ENCODE measurements around the gene CTNNA3.
"Not testable (repeated sequence)": the region's sequence is repeated elsewhere in the genome, so short reads cannot be mapped to it uniquely, and the experiment has no call there.

The CTNNA3 gene

DNA sequence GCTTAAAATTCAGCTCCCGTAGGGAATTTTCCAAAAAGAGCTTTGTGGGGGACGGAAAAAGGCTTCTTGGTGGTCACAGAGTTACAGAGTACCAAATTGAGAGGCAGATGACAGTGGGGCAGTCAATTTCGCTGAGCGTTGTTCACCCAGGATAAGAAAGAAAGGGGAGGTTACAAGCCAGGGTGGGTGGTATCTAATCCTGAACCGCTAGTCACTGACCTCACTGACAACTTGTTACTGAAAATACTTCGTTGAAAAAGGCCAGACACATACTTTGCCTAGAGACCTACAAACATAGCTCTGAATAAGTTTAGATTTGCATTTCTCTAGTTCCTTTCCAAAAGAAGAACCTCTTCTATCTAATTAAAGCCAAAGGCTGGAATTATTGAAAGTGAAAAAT lies at the start of gene CTNNA3:
CTNNA3 (minus strand) TSS at position 167 of the 400 bp plus-strand sequence.
- no peak for DNase-seq

DNA sequence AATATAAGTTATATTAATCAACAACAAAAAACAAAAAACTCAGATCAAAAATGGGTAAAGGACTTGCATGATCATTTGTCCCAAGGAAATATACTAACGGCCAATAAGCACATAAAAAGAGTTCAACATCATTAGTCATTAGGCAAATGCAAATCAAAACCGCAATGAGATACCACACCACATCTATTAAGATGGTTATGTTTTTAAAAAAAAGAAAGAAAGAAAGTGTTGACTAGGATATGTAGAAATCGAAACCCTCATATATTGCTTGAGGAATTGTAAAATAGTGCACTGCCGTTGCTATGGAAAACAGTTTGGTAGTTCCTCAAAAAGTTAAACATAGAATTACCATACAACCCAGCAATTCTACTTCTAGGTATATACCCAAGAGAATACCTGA lies 39.4 kb upstream of the CTNNA3 start:
- peak; percentile 13 for DNase-seq

DNA sequence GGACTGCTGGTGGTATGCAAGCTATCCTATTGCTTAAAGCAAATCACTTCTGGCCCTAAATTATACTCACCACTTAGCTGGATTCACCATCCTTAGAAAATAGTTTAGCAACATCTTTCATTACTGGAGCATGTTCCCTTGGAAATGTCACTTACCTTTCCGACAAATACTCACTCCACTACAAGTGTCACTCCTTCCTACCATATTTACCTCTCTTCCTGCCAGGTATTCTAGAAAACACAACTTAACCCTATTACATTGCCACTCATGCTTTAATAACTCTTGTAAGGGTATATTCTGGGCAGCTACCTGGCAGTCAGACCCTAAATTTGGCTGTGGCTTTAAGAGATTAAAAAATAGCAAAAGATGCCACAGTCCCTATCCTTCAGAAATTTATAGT lies 37.5 kb upstream of the CTNNA3 start:
- no peak for DNase-seq

DNA sequence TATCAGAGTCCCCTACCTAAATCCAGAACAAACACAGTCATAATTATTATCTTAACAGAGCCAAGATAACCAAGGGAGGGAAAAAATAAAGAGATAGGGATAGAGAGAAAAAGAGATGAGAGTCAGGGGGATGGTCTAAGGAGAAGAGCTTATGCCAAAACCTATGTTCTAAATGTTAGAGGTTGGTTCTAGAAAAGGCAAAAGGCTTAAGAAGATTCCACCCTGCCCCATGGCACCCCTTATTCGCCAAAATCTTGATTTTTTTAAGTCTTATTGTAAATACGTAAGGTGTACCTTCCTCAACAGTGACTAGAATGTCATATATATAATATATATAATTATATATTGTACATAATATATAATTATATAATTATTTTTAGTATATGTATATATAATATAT lies 29.6 kb upstream of the CTNNA3 start:
- no peak for DNase-seq

DNA sequence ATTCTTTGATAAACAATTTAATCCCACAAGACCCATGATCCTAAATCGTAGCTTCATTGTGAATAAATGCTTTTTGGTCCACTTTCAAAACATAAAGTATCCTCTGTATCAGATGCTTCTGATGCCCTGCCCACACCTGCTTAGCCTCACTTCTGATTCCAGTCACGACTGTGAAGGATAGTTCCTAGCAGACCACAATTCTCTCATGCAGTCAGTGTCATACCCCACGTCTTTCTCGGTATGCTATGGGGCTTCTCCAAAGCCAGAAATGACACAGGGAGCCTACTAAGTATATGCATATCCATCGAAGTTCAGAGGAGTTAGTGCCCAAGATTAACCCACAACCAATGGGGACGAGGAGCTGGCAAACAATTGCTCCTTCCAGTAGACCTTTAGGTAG lies 27.6 kb upstream of the CTNNA3 start:
- no peak for DNase-seq

DNA sequence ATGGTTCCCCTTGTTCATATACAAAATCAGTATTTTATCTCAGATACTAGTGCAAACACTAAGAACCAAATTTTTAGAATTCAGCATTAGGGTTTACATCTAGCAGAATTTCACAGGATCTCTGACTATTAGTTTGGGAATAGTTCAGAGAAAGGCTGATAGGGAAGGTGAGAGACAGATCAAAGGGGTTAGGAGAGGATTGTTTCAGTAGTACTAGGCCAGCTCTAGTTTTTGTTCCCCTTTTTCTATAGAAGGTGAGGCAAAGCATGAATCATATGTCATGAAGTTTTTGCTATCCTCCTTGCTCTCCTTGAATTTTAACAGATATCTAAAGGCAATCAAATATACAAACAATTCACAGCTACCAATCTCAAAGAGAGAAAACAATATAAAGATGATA lies 26.1 kb upstream of the CTNNA3 start:
- DNase-seq, result no peak

DNA sequence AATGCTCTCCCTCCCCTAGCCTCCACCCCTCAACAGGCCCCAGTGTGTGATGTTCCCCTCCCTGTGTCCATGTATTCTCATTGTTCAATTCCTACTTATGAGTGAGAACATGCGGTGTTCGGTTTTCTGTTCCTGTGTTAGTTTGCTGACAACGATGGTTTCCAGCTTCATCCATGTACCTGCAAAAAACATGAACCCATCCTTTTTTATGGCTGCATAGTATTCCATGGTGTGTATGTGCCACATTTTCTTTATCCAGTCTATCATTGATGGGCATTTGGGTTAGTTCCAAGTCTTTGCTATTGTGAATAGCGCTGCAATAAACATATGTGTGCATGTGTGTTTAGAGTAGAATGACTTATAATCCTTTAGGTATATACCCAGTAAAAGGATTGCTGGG lies 20.5 kb upstream of the CTNNA3 start:
- not testable (repeated sequence) for DNase-seq

DNA sequence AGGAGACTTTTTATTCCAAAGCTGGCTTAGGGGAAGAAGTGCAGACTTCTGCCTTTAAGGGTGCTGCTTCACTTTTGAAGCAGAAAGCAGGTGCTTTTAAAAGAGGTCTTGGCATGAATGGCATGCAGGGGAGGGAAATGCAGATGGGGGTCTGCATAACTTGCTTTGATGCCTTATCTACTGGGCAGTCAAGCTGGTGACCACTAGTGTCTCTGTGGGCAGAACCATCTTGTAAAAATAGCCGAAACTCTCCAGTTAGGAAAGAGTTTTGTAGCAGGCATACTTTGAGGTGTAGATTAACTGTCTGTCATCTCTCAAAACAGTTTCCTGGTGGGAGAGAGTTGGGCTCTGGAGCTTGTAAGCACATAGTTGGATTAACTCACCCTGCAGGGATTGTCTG lies 9.9 kb upstream of the CTNNA3 start:
- DNase-seq, result no peak

DNA sequence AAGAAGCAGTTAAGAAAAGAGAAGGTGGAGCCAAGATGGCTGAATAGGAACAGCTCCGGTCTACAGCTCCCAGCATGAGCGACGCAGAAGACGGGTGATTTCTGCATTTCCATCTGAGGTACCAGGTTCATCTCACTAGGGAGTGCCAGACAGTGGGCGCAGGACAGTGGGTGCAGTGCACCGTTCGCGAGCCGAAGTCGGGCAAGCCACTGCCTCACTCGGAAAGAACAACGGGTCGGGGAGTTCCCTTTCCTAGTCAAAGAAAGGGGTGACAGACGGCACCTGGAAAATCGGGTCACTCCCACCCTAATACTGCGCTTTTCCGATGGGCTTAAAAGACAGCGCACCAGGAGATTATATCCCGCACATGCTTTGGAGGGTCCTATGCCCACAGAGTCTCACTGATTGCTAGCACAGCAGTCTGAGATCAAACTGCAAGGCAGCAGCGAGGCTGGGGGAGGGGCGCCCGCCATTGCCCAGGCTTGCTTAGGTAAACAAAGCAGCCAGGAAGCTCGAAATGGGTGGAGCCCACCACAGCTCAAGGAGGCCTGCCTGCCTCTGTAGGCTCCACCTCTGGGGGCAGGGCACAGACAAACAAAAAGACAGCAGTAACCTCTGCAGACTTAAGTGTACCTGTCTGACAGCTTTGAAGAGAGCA lies 3.7 kb upstream of the CTNNA3 start:
- not testable (repeated sequence) for DNase-seq

DNA sequence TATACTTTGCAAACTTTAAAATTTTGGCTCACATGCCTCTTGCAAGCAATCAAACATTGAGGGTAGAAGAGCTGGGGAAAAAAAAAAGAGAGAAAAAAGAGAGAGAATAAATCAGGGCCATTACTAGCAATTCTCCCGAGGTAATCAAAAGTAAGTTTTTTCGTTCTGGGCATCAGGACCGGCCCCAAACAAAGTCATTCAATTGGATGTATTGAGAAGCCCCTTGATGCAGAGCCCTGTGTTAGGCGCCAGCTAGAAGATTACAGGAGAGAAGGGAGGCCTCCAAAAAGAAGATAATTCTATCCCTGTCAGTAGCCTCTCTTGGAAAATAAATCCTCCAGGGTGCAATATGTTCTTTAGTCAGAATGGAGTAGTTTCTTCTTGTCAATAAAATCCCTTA lies 2.2 kb upstream of the CTNNA3 start:
- no peak for DNase-seq

DNA sequence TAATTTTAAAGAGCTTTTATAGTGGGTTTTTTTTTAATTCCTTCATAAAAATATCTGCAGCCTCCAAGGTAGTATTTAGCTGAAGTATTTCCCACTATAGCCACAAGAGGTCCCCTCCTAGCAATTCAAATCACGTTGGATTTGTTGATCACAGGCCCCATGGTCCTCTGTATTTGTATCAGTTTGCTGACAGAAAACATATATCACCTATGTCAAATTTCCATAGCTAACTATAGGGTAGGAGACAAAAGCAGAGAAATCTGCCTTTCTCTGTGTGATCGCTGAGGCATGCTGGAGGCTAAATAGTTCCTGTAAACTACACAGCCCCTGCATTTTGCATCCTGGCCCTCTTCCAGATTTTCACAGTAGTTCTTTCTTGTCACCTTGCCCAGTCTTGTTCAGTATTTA lies 1.7 kb upstream of the CTNNA3 start:
- peak; percentile 63 for DNase-seq

DNA sequence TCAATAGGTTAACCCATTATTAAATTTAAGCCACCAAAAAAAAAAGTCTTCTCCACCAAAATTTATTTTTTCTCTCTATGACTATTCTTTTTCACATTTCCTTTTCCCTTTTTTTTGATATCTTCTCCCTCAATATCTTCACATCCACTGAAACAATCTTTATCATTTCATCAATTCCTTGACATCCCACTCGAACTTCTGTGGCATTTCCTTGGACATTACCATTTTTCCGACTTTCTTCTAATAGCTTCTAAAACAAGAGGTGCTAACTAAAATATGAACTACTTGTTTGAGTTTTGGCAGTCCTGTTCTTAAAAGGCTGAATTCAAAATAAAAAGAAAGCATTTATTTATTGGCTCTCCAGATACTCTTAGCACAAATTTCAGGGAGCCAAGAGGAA lies 684 bp upstream of the CTNNA3 start:
- DNase-seq, result no peak

DNA sequence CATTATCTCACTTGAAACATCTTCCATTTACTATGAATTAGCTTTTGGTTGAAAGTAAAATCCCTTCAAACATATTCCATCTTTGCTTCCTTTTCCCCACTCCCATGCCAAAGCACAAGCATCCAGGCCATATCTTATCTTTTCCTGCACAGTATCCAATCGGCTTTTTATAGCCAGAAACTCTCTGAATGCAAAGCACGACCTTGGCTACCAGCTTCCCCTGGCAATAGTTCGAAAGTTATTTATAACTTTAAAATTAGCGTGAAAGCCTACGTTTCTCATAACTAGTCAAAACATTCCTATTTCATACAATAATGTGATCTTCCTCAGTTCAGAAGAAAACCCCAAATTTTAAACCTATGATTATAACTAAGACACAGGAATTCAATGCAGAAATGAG lies 440 bp downstream of the CTNNA3 start:
- no peak for DNase-seq

DNA sequence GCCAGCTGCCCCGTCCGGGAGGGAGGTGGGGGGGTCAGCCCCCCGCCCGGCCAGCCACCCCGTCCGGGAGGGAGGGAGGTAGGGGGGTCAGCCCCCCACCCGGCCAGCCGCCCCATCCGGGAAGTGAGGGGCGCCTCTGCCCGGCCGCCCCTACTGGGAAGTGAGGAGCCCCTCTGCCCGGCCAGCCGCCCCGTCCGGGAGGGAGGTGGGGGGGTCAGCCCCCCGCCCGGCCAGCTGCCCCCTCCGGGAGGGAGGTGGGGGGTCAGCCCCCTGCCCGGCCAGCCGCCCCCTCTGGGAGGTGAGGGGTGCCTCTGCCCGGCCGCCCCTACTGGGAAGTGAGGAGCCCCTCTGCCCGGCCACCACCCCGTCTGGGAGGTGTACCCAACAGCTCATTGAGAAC lies 4.1 kb downstream of the CTNNA3 start:
- DNase-seq, result not testable (repeated sequence)

DNA sequence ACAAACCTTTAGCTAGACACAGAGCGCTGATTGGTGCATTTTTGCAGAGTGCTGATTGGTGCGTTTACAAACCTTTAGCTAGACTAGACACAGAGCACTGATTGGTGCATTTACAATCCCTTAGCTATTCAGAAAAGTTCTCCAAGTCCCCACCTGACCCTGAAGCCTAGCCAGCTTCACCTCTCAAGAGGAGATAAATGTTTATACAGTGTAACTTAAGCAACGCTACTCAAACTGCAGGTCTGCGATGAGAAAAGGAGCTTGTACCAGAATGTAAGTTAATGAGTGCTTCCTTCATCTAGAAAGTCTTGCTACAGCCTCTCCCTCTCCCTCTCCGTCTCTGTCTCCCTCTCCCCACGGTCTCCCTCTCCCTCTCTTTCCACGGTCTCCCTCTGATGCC lies 5.5 kb downstream of the CTNNA3 start:
- DNase-seq, result not testable (repeated sequence)

DNA sequence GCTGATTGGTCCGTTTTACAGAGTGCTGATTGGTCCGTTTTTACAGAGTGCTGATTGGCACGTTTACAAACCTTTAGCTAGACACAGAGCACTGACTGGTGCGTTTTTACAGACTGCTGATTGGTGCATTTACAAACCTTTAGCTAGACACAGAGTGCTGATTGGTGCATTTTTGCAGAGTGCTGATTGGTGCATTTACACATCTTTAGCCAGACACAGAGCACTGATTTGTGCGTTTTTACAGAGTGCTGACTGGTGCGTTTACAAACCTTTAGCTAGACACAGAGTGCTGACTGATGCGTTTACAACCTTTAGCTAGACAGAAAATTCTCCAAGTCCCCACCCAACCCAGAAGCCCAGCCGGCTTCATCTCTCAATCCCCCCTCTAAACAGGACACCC lies 11.9 kb downstream of the CTNNA3 start:
- not testable (repeated sequence) for DNase-seq

DNA sequence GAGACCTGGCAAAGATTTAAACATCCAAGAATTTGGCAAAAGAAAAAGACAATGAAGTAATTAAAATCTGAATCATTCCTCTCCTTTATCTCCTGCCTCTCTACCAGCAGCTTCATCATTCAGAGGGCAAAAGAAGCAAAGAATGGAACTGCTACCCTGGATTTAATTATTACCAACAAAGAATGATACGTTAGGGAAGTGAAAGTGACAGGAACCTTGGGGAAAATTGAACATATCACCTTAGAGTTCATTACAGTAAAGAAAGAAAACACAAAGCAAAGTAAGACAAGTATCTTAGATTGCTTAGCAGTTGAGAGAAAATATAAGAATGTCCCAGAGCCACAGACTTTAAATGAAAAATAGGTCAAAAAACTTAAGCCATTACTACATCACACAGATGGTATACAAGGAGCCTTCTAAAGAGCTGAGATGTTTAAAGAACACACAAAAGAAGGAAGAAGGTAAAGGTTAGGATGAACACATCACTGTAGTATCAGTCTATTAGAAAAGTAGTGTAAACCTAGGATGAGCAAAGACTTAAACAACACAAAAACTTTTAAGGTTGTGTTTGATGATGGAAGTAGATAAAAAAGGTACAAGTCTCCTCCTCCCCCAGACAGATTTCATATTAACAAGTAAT lies 17.5 kb downstream of the CTNNA3 start:
- no peak for DNase-seq

DNA sequence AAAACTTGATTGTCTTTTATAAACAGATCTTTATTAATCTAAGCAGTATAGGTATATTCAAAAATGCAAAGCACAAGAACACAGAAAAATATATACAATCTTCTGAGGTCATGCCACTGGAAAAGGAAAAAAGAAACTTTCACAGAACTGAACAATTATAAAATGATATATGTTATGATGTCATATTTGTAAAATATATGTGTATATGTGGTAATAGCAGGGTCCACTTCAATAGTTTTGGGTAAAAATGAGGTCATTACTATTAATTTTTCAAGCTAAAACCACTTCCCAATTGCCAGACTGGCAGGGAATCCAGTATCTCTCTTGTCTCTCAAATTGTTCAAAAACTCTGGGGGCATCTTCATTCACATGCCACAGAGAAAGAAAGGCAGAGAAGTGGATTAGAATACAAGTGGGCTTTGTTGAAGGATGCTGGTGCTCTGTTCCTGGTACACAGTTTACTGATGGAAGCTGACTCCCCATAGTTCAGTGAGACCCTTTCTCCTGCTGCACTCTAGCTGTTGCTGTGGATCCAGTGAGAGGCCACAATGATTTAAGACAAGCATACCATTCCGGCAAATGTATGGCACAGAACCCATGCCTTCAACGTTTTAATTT lies 19.7 kb downstream of the CTNNA3 start:
- no peak for DNase-seq

DNA sequence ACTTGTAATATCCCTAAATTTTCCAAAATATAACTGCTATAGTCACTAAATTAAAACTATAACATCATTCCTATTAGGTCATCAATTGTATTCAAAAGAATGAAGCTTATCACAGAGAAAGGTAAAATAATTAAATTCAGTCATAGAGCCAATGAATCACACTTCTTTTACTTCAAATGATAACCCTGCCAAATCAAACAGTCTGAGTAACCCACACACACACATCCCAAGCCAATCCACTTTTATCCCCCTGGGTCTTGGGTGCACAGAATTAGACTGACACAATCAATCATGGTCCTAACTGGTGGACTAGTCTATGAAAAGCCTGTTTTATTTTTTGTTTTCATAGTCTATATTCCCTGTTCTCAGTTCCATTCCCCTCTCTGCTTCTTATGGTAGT lies 25.6 kb downstream of the CTNNA3 start:
- no peak for DNase-seq

DNA sequence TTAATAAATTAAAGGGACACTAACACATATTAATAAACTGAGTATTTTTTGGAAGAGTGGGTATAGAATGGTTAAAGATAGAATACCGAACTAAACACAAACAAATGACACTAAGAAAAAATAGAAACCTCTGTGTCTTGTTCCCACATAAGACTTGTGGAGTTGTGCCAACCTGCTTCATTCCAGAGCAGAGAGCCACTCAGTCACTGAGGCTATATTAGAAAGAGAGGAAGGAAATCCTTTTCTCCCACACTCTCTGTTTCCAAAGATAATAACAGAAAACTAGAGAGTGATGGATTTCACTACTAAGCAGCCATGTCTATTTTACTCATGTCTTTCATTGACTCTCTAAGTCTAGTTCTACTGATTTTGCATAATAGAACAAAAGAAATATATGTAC lies 26.0 kb downstream of the CTNNA3 start:
- no peak for DNase-seq

DNA sequence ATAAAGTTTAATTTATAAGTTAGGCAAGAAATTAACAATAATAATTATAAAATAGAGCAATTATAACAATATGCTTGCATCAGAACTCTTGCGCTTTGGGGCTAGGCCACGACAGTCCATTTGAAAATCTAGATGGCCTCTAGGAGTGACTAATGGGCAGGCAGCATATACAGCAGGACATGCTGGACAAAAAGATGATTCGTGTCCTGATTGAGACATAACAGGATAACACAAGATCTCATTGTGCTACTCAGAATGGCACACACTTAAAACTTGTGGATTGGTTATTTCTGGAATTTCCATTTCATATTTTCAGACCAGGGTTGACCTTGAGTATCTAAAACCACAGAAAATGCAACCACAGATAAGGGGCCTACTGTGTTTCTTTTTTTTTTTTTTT lies 27.5 kb downstream of the CTNNA3 start:
- DNase-seq, result no peak

DNA sequence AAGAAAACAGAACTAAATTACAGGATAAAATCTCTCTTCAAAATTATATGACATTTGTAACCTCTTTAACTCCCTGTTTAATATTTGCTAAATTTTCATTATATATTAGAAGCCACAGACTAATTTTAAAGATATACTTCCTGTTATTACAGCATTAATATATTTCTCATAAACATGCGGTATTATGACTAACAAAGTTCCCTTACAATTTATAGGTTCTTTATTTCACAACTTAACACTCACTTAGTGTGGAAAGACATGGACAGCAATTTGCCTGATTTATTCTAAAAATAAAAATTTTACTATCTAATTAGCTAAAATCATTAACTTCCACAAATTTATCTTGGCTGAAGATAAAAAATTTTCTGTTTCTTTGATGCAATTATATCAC lies 29.0 kb downstream of the CTNNA3 start:
- DNase-seq, result no peak

DNA sequence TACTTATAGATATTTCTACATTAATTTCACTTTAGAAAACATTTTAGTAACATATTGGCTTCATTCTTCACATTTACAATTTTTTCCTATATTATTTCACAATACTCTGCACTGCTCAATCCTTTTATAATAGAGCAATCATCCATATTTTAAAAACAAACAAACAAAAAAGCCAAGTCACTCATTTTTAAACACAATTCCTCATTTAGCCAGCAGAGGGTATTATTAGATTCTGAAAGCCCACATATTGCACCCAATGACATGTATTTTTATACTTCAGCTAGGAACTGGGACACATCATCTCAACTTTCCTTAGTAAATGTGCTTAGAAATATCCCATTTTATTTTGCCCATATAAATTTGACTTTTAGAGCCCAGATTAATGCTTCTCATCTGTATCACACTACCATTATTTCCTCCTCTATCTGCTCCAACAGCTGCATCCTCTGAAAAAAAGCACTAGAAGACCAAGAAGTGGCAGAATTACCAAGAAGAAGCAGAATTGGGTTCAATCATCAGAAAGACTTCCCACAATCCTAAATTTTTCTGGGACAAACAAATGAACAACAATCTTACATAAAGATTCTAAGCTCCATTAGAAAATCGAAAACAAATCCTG lies 29.5 kb downstream of the CTNNA3 start:
- DNase-seq, result peak; percentile 25

DNA sequence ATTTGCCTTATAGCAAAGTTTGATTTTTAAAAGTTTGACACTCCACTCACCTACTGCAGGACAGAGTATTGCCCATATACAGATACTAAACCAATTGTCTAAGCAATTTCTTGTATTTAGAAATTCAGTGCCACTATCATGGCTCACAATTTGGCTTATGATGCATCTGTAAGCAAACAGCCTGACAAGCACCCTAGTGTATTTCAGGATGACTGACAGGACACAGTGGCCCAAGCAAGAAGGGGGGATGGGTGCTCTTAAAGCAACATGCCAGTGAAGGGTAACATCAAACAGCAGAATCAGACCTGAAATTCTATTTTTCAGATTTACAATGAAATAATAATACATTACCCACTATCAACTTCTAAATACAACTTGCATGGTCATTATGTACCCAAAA lies 30.5 kb downstream of the CTNNA3 start:
- DNase-seq, result no peak

All from CD4-positive, alpha-beta T cell treated with Interleukin-12 subunit alpha and Interleukin-12 subunit beta, for 1 hour (primary cell).